K562 (cell line): ENCODE measurements around the gene APPL2. TPM values are rescaled to one million over a fixed set of nuclear protein-coding genes. Genes with fewer than 3 reads are reported as not detected.

Source experiments
- ATAC-seq: fragments of 200-7000 bp; cut with Tn5 transposase; 3 replicates; pipeline ENCODE4 v1.9.1; 2020; ENCODE audit warnings: moderate library complexity
- BruUV-seq: library from RNA; stranded (reverse); fragments of 400-500 nt; replicated peaks from 2 replicates; lab custom pipeline; 2021; lab: Mats Ljungman, UMichigan
- CTCF ChIA-PET: fragments of 300-600 bp; formaldehyde crosslinking; extraction: SDS; loops from one replicate; lab custom pipeline; 2021; ENCODE audit warnings: low intra/inter-chr PET ratio; lab: Yijun Ruan, JAX
- POLR2A ChIA-PET: fragments of 300-600, 350-650 bp; sonication (Branson Sonifier 250); formaldehyde crosslinking; extraction: SDS; loops from one replicate; lab custom pipeline; 2021; ENCODE audit warnings: antibody characterized with exemption, inconsistent platforms; lab: Yijun Ruan, JAX
- DNase-seq, 4 experiments: peaks; one replicate each; pipeline versions ENCODE4 v3.0.0 to v3.0.0-alpha.2; 2011 to 2018; ENCODE audit warnings: low spot score in 3 of 4, mixed read lengths in 3 of 4; ENCODE audit errors: extremely low read depth in 1 of 4
- FAIRE-seq: peaks from 2 replicates; lab custom pipeline; 2011; peaks lifted over from hg19 to GRCh38; lab: Jason Lieb, UNC
- H2AFZ ChIP-seq: 2 replicates; pipeline ENCODE4 v1.6.0; 2011; ENCODE audit warnings: low read depth, low read length, control low read depth, inconsistent platforms
- H3K27ac ChIP-seq: fragments of 200-600 bp; 3 replicates; pipeline ENCODE4 v1.8.0; 2011; ENCODE audit warnings: low read depth, mild to moderate bottlenecking, control low read depth, inconsistent platforms, low read length, moderate library complexity, mixed read lengths; ENCODE audit errors: extremely low read depth
- H3K27me3 ChIP-seq, 2 experiments: fragments of 300-600 bp in 1 of 2; 2 replicates in 1 of 2; 3 replicates in 1 of 2; pipeline versions ENCODE4 v1.6.0 to v1.8.0; 2011; ENCODE audit warnings: inconsistent platforms in 2 of 2, low read length in 2 of 2, mild to moderate bottlenecking in 1 of 2, mixed read lengths in 1 of 2, moderate library complexity in 1 of 2; ENCODE audit not compliant: control insufficient read depth in 2 of 2, insufficient read depth in 2 of 2
- H3K36me3 ChIP-seq: fragments of 300-600 bp; 3 replicates; pipeline ENCODE4 v1.8.0; 2011; ENCODE audit warnings: mild to moderate bottlenecking, low read length, inconsistent platforms; ENCODE audit not compliant: control insufficient read depth, insufficient read depth
- H3K4me1 ChIP-seq, 2 experiments: fragments of 200-600 bp in 1 of 2; replicated peaks in 1 of 2; 2 replicates in 1 of 2; 3 replicates in 1 of 2; pipeline versions ENCODE4 v1.5.1 to v1.8.0; 2011; ENCODE audit warnings: inconsistent platforms in 2 of 2, low read length in 2 of 2, mild to moderate bottlenecking in 1 of 2, mixed read lengths in 1 of 2, moderate library complexity in 1 of 2; ENCODE audit not compliant: control insufficient read depth in 2 of 2, insufficient read depth in 2 of 2
- H3K4me2 ChIP-seq: 2 replicates; pipeline ENCODE4 v1.6.1; 2011; ENCODE audit warnings: low read length, control low read depth, inconsistent platforms, mixed read lengths; ENCODE audit not compliant: insufficient read depth
- H3K4me3 ChIP-seq: fragments of 200-600 bp; sonication (generic), shearing (Covaris generic); 2 replicates; pipeline ENCODE4 v1.5.1; 2016; ENCODE audit warnings: control low read depth, inconsistent platforms
- H3K79me2 ChIP-seq: fragments of 200-600 bp; 3 replicates; pipeline ENCODE4 v1.8.0; 2011; ENCODE audit warnings: low read length, inconsistent platforms; ENCODE audit not compliant: control insufficient read depth, insufficient read depth
- H3K9ac ChIP-seq, 2 experiments: 2 replicates each; pipeline versions ENCODE4 v1.6.0 to v1.6.1; 2011; ENCODE audit warnings: low read depth in 2 of 2, low read length in 2 of 2, control low read depth in 1 of 2, inconsistent platforms in 1 of 2, mild to moderate bottlenecking in 1 of 2, mixed read lengths in 1 of 2; ENCODE audit not compliant: insufficient read depth in 1 of 2
- H3K9me1 ChIP-seq: one replicate; pipeline ENCODE4 v1.6.0; 2011; ENCODE audit warnings: inconsistent platforms, mild to moderate bottlenecking, low read length, moderate library complexity; ENCODE audit not compliant: control insufficient read depth, insufficient read depth
- H3K9me3 ChIP-seq: replicated peaks from 2 replicates; pipeline ENCODE4 v1.5.1; 2011; ENCODE audit warnings: low read depth, low read length, inconsistent platforms; ENCODE audit not compliant: control insufficient read depth, insufficient read depth
- H4K20me1 ChIP-seq: replicated peaks from 2 replicates; pipeline ENCODE4 v1.6.1; 2011; ENCODE audit warnings: low read length, inconsistent platforms, mixed read lengths; ENCODE audit not compliant: control insufficient read depth, insufficient read depth
- CEBPG ChIP-seq, 3 experiments: fragments of 200-800 bp in 1 of 3; sonication (Bioruptor generic) in 1 of 3; sonication (generic) in 1 of 3; formaldehyde crosslinking in 1 of 3; IDR thresholded peaks in 2 of 3; conservative IDR thresholded peaks in 1 of 3; 2 replicates each; pipeline versions ENCODE4 v1.6.1 to v1.8.0; 2016 to 2022; ENCODE audit warnings: missing compliant biosample characterization in 2 of 3, missing genetic modification characterization in 2 of 3, mild to moderate bottlenecking in 1 of 3, missing genetic modification reagents in 1 of 3
- EZH2 ChIP-seq: IDR thresholded peaks from 2 replicates; pipeline ENCODE4 v1.6.1; 2012; ENCODE audit warnings: low read depth, mild to moderate bottlenecking, inconsistent platforms, low read length, borderline replicate concordance
- HNRNPLL ChIP-seq: fragments of 200-400 bp; formaldehyde crosslinking; IDR thresholded peaks from 2 replicates; pipeline ENCODE4 v1.6.1; 2017; ENCODE audit warnings: low read length, low read depth, mild to moderate bottlenecking; ENCODE audit not compliant: poor library complexity, severe bottlenecking
- NFIX ChIP-seq: fragments of 250-450 bp; sonication (Bioruptor Pico); IDR thresholded peaks from 2 replicates; pipeline ENCODE4 v1.4.0; 2020; ENCODE audit warnings: low read depth, mild to moderate bottlenecking, moderate library complexity
- PHF20 ChIP-seq: fragments of 450-650 bp; IDR thresholded peaks from 2 replicates; pipeline ENCODE4 v1.6.1; 2018; ENCODE audit not compliant: partially characterized antibody
- THAP7 ChIP-seq: fragments of 250-450 bp; sonication (Bioruptor Pico); IDR thresholded peaks from 2 replicates; pipeline ENCODE4 v1.5.0; 2021
- TSC22D4 ChIP-seq: fragments of 450-650 bp; IDR thresholded peaks from 2 replicates; pipeline ENCODE4 v1.6.1; 2016; ENCODE audit warnings: missing genetic modification characterization, missing biosample characterization, control low read depth
- ZBTB11 ChIP-seq, 3 experiments: fragments of 200-800 bp in 1 of 3; fragments of 250-450 bp in 1 of 3; fragments of 450-650 bp in 1 of 3; sonication (Bioruptor Pico) in 1 of 3; sonication (Bioruptor generic) in 1 of 3; formaldehyde crosslinking in 1 of 3; IDR thresholded peaks; 2 replicates each; pipeline versions ENCODE4 v1.6.1 to v1.8.0; 2016 to 2022; ENCODE audit warnings: mild to moderate bottlenecking in 2 of 3, missing genetic modification characterization in 2 of 3, missing compliant biosample characterization in 1 of 3, moderate library complexity in 1 of 3
- ZNF507 ChIP-seq: conservative IDR thresholded peaks from 2 replicates; pipeline ENCODE4 v1.6.1; 2017; ENCODE audit warnings: missing genetic modification characterization, missing compliant biosample characterization
- ZNF511 ChIP-seq: sonication (generic); formaldehyde crosslinking; IDR thresholded peaks from 2 replicates; pipeline ENCODE4 v1.8.0; 2022; ENCODE audit warnings: mild to moderate bottlenecking, missing genetic modification reagents
- WGBS: fragments of 100-300 bp; shearing (Covaris generic); methylation state at CpG from one replicate; pipeline ENCODE4 v1.1.6; 2016; ENCODE audit warnings: low coverage, mixed read lengths; ENCODE audit not compliant: insufficient coverage; ENCODE audit errors: missing lambda C conversion rate; 5-methylcytosine and 5-hydroxymethylcytosine counted together
- in situ Hi-C: fragments of 300-500 bp; cut with MboI; formaldehyde crosslinking; loops from 4 replicates; pipeline ENCODE4 v1.15.0; 2018; ENCODE audit warnings: inconsistent platforms, mixed read lengths
- intact Hi-C: fragments of 100-400 bp; cut with micrococcal nuclease; formaldehyde crosslinking; loops from 2 replicates; pipeline ENCODE4 v1.14.2; 2022
- polyA plus RNA-seq, 8 experiments: library from polyadenylated mRNA; depleted of rRNA in 4 of 8; stranded (reverse) in 5 of 8; unstranded in 3 of 8; fragments of >200 nt; fragmentation: Nextera tagmentation in 2 of 8; fragmentation: Illumina TruSeq in 1 of 8; extraction: Ambion mirVana in 2 of 8; extraction: Trizol in 1 of 8; gene quantifications; 2 replicates each; pipeline versions ENCODE4 v1.2.1 to v1.2.3, GENCODE V29; 2011 to 2014; ENCODE audit warnings: inconsistent platforms in 1 of 8, missing spikeins in 1 of 8
- total RNA-seq, 7 experiments: library from RNA; depleted of rRNA in 6 of 7; stranded (reverse); fragments of >200 nt in 6 of 7; fragmentation: Illumina TruSeq in 2 of 7; extraction: Trizol in 2 of 7; gene quantifications; 2 replicates each; pipeline versions ENCODE4 v1.2.1 to v1.2.3, GENCODE V29; 2011 to 2021; ENCODE audit warnings: low replicate concordance in 1 of 7

APPL2 gene
- total and polyA plus RNA-seq, 9 of the 15 experiments (the other 6 are each of a cell fraction or from before 2014, with no cell fraction given): 2.1 to 14.4 (median 8.2) TPM

- no peak for TF ChIP-seq ZNF511
Measured at GRCh38 chr12:105275997-105276733, 40.2 kb upstream of the APPL2 start (continued).

- WGBS: 6% methylated on average over 5 of the region's 5 CpGs
- no peak for TF ChIP-seq NFIX (CRISPR knock-in tag)
- no peak for TF ChIP-seq TSC22D4
- TF ChIP-seq PHF20: no peak
- no peak for TF ChIP-seq EZH2
- TF ChIP-seq HNRNPLL: no peak
- TF ChIP-seq ZBTB11 (CRISPR knock-in tag; IDR thresholded peaks at IDR 0.05): no peak
- no peak for TF ChIP-seq CEBPG (CRISPR knock-in tag; IDR thresholded peaks at IDR 0.05)
- TF ChIP-seq CEBPG (tag; conservative IDR thresholded peaks at IDR 0.05 in 1 of 2, IDR thresholded peaks at IDR 0.05 in 1 of 2): no peak
- TF ChIP-seq ZNF507 (tag): no peak
- TF ChIP-seq THAP7 (CRISPR knock-in tag): no peak
Measured at GRCh38 chr12:105274571-105274970, 38.6 kb upstream of the APPL2 start.

More at GRCh38 chr12:105274571-105274970, 38.6 kb upstream of the APPL2 start:
- Histone ChIP-seq H3K9ac (no peak overlapping the region), H3K27ac (no peak overlapping the region), H3K4me1 (no peaks in the 10 kb centered on the region), H3K4me2 (no peak overlapping the region), H3K36me3 (no peaks in the 10 kb centered on the region), H2AFZ (no peak overlapping the region), H4K20me1 (no peaks in the 10 kb centered on the region), H3K79me2 (no peaks in the 10 kb centered on the region), H3K4me3 (no peak overlapping the region), H3K9me3 (no peaks in the 10 kb centered on the region), H3K27me3 (no peaks in the 10 kb centered on the region), H3K9me1 (no peaks in the 10 kb centered on the region)
- CTCF ChIA-PET: no interaction called here
- POLR2A ChIA-PET: no interaction called here
- intact Hi-C loops (no loop called here), in situ Hi-C loops (no loop called here)
- DNase-seq (no peak), ATAC-seq (no peak), FAIRE-seq (no peak)
- no TSS peak for BruUV-seq
